Measurements from ENCODE around the gene DOHH.
"Not testable (repeated sequence)": the region's sequence is repeated elsewhere in the genome, so short reads cannot be mapped to it uniquely, and the experiment has no call there.

Gene DOHH

GRCh38 chr19:3518659-3519058, 18.2 kb upstream of the DOHH start:
- no peak for DNase-seq

- no peak for DNase-seq
These were observed 17.8 kb upstream of the DOHH start for GRCh38 chr19:3518255-3518654.

- no peak for DNase-seq
These were observed 17.2 kb upstream of the DOHH start for GRCh38 chr19:3517638-3518037.

GRCh38 chr19:3516675-3517207, 16.3 kb upstream of the DOHH start:
- DNase-seq: no peak

GRCh38 chr19:3515891-3516422, 15.5 kb upstream of the DOHH start:
- DNase-seq: no peak

- no peak for DNase-seq
These were observed 14.5 kb upstream of the DOHH start for GRCh38 chr19:3514930-3515329.

- DNase-seq: no peak
These were observed 13.0 kb upstream of the DOHH start for GRCh38 chr19:3513229-3514140.

- no peak for DNase-seq
These were observed 12.2 kb upstream of the DOHH start for GRCh38 chr19:3512562-3513228.

GRCh38 chr19:3511506-3512251, 11.2 kb upstream of the DOHH start:
- no peak for DNase-seq

- DNase-seq: no peak
These were observed 10.3 kb upstream of the DOHH start for GRCh38 chr19:3510727-3511126.

- no peak for DNase-seq
These were observed 9.1 kb upstream of the DOHH start for GRCh38 chr19:3509566-3509989.

- DNase-seq: no peak
These were observed 8.5 kb upstream of the DOHH start for GRCh38 chr19:3508771-3509535.

GRCh38 chr19:3508121-3508661, 7.7 kb upstream of the DOHH start:
- not testable (repeated sequence) for DNase-seq

- no peak for DNase-seq
These were observed 7.1 kb upstream of the DOHH start for GRCh38 chr19:3507371-3508120.

GRCh38 chr19:3506384-3507340, 6.2 kb upstream of the DOHH start:
- DNase-seq: no peak

GRCh38 chr19:3505598-3506383, 5.3 kb upstream of the DOHH start, which contains the start of gene FZR1:
TSS of gene FZR1 (plus strand) at chr19:3506311. CDS start at chr19:3522990, 16,679 bp downstream.
- DNase-seq: peak; percentile 92

- DNase-seq: no peak
These were observed 4.3 kb upstream of the DOHH start for GRCh38 chr19:3504735-3505134.

- no peak for DNase-seq
These were observed 2.6 kb upstream of the DOHH start for GRCh38 chr19:3503036-3503572.

- no peak for DNase-seq
These were observed 1.3 kb upstream of the DOHH start for GRCh38 chr19:3501780-3502179.
